GM18517 (cell line): ENCODE measurements around the gene TBRG4.

Experiments
- ATAC-seq: cut with Tn5 transposase; IDR thresholded peaks from one replicate; pipeline ENCODE4 v1.9.1; 2021; ENCODE audit warnings: mild to moderate bottlenecking, moderate library complexity; ENCODE audit not compliant: unreplicated experiment

The TBRG4 gene

DNA sequence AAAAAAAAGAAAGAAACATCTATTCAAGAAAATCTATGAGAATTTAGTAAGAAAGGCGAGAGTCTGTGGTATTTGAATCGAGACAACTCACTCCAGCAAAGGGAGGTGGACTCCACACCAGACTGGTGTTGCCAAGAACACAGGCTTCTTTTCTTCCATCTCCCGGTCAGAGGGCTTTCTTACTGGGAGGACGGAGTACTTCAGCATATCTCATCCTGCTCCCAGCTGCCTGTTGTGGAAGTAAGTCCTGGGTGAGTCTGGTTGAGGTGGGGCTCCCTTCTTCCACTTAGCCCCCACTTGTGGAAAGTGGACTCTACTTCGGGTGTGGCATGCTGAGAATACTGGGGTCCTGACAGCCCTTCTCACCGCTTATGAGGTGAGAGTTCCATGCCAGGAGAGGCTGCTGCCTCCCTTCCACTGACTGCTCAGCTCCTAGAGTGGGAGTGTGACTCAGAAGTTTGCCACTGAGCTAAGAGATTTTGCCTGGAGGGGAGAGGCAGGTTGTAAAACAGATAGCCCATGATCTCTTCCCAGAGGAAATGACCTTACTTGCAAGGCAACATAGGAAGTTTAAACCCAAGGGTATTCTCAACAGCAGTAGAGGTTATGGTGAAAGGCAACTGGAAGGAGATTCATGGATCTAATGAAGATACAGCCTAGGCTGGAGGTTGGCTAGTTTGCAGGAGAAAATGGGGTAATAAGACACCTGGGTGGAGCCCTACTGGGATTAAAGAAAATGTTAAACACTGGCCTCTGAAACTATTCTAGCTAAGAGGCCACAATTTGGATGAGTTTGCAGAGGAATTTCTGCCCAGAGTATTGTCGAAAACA is 19.2 kb downstream of the TBRG4 start:
- ATAC-seq = no peak

DNA sequence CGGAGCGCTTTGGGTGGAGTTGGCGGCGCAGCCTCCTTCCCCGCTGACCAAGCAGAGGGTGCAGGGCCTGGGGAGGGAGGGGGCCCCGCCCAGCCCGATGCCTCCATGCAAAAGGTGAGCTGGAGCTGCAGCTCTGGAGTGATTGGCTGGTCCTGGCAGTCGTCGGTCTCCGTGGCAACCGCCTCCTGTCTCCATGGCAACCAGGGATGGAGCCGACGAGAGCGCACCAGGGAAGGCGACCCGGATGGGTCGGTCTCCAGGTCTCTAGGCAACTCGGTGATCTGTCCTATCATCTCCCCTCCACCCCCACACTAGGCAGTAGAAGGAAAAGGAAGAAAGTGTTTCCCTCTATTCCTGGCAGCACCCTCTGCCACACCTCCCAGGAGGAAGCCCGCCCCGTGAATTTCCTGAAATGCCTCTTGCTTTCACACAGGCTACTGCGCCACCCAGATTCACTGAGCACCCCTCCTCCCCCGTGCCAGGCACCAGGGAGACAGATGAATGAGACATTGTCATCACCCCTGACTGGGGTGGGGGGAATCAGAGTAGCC is 22.1 kb downstream of the TBRG4 start:
- no peak for ATAC-seq

DNA sequence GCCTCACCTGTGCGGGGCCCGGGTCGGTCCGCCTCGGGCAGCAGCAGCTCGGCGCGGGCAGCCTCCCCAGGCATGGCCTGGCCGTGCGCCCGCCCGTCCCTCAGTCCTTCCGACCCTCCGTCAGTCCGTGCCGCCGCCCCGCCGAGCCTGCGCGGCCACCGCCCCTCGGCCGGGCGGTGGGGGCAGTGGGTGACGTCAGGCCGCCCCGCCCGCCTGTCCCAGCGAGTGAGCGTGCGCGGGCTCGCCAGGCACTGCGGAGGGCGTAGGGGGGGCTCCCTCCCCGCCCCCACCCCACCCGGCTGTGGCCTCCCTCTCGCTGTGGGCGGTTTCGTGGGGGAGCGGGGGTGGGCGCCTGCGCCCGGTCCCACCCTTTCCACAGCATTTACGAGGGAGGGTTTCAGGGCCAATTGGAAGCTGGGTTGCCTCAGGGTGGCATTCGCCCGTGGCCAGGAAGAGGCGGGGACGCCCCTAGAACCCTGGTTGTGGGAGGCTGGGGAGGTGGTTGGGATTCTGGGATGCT is 22.6 kb downstream of the TBRG4 start, which contains the start of gene NACAD:
TSS of gene NACAD (minus strand) at position 149 of the 520 bp plus-strand sequence. CDS start at position 74, 75 bp downstream.
- ATAC-seq = no peak

DNA sequence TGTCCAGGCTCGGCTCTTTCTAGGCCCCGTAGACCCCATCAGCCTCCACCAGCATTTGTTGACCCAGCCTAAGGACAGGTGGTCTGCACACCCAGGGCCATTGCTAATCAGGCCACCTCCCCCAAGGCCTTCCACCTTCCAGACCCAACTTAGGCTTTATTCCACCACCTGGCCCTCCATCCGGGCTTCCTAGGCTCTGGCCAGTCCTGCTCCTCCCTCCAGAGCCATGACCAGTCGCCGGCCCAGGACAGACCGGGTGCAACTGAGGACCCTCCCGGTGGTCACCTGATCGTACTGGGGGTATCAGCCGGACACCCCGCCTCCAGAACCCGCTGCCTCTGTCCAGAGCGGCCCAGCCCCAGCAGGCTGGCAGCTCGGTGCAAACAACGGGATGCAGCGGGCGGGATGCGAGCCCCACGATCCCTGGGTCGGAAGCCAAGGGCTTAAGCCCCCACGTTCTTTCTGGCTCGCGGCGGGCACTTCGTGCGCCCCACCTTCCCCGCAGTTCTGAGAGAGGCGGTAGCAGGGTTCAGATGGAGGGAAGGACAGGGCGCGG is 23.3 kb downstream of the TBRG4 start:
- no peak for ATAC-seq

DNA sequence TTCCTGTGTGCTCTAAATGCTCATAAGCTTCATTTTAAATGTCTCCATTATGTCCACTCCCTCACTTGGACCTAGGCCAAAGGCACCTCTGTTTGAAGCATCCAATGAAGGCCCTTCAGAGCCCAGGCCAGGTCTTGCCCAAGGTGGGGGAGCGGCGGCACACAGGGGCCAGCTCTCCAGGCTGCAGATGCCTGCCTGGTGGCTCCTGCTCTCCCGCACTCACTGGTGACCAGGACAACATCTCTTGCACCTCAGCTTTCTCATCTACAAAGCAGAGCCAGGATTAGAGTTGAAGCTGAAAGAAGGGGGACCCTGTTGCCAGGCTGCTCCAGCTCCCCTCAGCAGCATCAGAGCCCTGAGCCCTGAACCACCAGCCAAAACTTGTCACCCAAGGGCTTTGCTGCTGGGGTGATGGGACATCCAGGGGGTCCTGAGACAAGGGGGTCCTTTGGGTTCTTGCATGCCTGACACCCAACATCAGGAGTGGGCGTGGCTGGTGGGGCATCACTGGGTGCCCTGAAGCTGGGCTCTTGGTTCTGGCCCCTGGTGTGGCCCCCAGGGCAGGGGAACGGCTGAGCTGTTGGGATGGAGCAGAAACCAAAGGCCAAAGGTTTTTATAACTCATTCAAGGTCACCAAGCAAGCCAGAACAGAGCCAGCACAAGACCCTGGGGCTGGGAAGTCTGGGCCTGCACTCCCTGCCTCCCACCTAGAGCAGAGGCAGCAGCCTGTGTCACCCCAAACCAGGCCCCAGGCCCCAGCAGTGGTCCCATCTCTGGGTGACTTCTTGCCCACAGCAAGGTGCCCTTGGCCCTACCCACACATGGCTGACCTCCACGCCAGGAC is 24.0 kb downstream of the TBRG4 start:
- ATAC-seq = no peak

DNA sequence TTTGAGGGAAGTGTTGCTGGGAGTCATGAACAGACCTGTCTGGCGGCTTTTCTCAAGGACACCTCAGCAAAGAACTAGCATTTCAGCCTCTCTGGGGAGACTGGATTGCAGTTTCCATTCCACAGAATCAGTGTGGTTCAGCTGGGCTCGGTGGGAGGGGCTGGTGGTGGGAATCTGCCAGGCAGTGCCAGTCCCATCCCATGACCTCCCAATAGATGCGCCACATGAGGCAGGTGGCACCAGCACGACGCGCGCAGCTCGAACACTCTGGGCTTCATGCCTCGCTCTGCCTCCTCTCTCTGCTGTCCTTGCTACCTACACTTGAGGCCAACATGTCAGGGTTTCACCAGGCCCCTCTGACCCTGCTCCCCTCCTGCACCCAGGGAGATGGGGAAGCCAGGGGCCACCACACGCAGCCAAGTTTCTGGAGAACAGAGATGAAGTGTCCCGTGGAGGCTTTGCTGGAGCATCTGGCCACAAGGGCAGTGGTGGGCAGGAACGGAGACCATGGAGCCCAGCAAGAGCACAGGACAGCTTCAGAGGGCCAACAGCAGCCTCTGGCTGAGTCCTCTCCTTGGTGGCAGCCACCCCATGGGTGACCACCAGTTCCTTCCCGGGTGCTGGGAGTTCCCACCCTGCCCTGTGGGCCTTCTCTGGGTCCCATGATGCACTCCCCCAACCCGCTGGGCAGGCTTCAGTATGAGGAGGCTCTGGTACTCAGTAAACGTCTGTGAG is 25.0 kb downstream of the TBRG4 start:
- ATAC-seq = no peak

DNA sequence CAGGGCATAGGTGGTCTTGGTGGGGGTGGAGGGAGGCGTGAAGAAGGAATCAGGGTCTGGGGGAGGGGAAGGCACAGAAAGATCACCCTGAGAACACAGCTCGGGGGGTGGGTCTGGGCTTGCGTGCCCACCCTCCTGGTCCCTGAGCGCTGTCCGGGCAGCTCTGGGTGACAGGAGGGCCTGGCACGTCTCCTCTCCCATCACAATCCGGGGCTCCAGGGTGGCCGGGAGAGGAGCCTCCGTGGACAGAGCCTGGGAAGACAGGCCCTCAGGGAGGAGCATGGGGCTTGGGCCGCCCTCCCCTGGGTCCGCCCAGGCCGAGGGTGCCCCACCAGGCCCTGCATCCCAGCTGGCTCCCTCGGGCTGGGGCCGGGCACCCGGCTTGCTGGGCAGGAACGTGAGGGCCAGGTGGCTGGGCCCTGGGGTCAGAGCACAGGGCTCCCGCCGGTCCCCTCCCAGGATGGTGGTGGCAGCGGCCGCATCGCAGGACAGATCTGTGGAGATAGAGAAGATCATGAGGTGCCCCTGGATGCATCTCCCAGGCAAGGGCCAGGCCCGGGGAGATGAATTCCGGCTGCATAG is 25.8 kb downstream of the TBRG4 start:
- no peak for ATAC-seq

DNA sequence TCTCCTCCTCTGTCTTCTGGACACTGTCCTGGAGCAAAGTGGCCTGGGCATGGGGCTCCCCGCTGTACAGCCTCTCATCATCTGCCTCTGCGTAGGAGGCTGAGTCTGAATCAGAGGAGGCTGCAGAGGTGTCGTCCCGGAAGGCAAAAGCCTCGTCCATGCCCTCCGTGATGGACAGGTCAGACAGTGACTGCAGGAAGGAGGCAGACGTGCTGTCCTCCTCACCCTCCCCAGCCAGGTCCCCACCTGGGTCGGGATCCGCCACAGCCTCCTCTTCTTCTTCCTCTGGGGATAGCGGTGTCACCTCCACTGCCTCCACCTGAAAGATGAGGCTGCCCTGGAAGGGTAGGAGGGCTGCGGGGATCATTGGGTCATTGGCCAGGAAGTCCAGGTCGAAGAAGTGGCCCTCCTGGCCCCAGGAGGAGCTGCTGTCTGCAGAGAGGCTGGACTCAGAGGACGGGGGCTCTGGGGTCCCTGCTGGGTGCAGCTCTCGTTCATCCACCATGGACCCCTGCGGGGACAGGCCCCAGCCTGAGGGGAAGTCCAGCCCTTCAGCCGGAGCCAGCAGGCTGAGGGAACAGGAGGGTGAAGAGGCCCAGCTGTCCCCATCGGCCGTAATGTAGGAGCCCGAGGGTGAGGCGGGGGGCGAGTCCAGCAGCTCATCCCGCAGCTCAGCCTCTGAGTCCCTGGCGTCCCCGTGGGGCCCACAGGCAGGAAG is 26.4 kb downstream of the TBRG4 start:
- ATAC-seq = no peak

DNA sequence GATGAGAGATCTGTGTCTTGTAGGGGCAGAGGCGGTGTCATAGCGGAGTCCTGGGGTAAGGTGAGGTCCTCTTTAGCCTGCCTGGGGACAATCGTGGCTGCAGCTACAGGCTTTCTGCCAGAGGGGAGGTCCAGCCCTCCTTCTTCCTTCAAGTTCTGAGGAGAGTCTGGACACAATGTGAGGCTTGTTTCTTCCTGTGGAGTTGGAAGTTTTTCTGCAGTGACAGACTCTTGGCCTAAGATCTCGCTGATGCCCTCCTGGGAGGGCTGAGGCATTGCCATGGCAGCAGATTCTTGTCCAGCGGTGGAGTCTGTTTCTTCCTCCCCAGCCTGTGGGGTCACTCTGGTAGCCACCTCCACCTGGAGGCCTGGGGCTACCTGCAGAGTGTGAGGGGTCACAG is 27.2 kb downstream of the TBRG4 start:
- ATAC-seq = no peak

DNA sequence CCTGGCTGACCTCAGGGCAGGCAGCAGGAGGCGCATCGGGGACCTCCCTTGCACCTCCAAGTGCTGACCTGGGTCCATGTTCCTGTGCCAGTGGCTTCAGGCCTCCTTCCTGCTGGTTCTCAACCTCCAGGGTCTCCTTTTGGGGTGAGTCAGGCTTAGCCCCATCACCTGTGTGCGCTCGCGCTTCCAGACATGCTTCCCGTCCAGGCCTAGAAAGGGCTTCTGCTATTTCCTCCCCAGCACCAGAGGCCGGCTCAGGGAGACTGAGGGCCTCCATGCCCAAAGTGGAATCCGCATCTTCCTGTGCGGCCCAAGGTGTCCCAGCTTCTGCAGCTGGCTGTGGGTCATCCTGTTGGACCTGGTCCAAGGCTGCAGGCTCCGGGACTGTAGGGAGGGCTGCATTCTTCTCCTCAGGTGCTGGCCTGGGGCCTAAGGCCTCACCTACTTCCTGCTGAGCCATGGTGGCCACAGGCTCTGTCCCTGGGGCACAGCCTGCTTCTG is 28.6 kb downstream of the TBRG4 start:
- ATAC-seq = no peak

DNA sequence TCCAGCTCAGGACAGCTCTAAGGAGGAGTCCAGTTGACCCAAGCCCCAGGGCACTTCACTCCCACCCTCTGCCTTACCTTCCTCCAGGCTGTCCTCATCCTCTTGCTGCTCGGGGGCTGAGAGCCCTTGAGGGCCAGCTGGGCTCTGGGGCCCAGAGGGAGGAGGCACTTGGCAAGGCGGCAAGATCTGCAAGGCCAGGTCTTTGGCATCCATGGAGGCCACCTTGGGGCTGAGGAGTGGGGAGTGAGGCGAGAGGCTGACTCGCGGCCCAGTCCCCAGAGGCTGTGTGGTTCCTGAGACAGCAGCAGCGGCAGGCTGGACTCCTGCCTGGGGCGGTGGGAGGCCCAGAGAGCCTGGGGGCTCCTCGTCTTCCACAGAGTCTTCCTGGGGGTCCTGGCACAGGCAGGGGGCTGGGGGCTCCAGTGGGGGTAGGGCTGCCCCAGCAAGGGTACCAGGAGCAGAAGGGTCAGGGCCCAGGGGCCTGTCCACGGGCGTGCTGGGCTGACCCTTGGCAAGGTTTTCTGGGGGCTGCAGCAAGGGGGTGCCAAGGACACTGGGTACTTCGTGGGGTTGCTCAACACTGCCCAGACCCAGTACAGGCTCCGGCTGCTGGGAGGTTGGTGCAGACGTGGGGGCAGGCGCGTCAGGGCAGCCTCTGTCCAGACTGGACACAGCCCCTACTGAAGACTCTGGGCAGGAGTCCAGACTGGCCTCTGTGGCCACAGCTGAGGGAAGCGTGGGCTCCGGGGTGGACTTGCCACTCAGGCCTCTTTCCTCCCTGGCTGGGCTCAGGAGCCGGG is 29.3 kb downstream of the TBRG4 start:
- ATAC-seq = no peak

DNA sequence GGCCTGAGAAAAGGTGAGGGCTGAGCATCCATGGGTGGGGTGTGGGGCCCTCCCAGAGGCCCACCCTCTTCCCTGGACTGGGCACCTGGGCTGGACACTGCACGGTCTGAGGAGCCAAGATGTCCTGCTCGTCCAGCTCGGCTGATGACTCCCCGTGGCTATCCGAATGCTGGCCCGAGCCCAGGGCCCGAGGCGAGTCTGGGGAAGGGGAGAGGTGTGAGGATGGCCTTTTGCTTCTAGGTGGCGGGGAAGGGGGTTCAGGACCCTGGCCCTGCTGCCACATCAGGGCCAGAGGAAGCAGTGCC is 29.9 kb downstream of the TBRG4 start:
- no peak for ATAC-seq

DNA sequence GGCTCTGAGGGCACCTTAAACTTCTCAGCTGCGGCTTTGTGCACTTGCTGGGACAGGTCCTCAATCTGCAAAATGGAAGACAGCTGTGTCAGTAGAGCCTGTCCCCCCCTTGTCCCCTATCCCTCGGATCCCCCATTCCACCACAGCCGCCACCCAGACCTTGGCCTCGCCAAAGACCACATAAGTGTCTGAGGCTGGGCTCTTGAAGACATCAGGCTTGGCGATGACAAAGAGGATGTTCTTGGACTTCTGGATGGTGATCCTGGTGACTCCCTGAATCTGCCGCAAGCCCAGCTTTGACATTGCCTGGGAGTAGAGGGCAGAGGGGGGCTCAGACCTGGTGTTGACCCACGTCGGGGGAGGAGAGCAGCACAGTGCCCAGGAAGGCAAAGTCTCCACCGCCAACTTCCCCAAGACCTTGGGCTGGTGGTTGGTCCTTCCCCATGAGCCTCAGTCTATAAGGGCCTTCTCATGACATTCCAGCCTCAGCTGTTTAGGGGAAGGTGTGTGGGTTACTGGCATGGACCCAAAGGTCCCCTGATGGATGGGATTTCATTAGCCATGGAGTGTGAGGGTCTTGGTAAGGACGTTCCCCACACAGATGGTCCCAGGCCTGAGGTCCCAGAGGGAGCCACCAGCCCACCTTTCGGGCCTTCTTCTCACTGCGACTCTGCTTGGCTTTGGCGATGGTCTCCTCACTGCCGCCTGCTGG is 30.4 kb downstream of the TBRG4 start:
- no peak for ATAC-seq

DNA sequence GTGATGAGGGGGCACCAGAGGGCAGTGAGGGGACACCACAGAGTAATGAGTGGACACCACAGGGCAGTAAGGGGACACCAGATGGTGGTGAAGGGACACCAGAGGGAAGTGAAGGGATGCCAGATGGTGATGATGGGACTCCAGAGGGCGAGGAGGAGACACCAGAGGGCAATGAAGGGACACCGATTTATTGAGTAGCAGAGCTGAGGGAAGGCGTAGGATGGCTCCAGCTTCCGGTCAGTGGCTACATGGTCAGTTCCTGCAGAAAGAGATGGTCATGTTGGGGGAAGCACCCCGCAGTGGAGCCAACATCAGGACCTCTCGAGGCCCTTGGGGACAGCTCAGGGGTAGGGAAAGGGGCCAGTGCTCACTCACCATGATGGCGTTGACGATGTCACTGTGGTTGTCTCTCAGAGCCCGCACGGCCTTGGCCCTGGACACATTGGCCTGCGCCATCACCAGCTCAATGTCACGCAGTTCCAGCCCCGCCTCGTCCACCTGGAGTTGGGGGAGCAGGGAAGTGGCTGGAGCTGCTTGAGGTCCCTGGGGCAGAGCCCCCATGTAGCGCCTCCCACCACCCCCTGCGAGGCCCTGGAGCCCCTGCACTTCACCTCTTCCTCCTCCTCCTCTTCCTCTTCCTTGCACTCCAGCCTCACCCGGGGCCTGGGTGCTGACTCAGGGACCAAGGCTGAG is 31.1 kb downstream of the TBRG4 start:
- ATAC-seq = no peak

DNA sequence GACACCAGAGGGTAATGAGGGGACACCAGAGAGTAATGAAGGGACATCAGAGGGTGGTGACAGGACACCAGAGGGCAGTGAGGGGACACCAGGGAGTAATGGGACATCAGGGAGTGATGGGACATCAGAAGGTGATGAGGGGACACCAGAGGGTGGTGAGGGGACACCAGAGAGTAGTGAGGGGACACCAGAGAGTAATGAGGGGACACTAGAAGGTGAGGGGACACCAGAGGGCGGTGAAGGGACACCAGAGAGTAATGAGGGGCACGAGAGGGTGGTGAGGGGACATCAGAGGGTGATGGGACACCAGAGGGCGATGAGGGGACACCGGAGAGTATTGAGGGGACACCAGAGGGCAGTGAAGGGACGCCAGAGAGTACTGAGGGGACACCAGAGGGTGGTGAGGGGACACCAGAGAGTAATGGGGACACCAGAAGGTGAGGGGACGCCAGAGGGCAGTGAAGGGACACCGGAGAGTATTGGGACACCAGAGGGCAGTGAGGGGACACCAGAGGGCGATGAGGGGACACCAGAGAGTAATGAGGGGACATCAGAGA is 33.3 kb downstream of the TBRG4 start:
- no peak for ATAC-seq

DNA sequence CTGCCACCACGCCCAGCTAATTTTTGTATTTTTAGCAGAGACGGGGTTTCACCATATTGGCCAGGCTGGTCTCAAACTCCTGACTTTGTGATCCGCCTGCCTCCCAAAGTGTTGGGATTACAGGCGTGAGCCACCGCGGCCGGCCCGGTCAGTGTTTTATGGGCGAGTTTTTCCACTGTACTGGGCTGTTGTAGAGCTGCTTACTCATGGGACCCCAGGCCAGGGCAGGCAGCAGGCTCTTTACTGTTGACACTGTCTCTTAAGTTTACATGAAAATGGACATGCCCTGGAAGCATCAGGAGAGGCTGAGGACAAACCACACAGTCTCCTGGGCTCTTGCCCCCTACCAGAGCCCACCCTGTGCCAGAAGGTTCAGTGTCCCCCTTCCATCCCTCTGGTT is 33.9 kb downstream of the TBRG4 start:
- no peak for ATAC-seq

DNA sequence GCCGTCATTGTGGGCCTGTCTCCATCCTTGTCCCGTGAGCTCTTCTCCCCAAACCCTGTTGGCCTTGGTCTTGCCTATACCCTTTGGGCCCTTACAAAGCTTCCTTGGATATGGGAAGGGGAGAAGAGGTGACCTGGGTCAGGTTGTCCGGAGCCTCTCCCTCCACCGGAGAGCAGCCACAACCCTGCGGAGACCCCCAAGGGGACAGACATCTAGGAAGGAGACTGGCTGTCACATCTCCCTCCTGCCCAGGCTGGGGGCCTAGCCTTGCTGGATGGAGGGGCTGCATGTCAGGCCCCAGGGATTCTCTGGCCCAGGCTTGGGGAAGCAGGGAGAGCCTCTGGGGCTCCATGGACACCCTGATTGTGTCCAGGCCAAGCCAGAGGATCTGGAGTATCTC is 34.6 kb downstream of the TBRG4 start:
- ATAC-seq = no peak
